ENCODE measurements around the gene CCNB1.
A peak's percentile ranks its signal among the peaks of the same experiment; 100 is the strongest.
"Not testable (repeated sequence)": the region's sequence is repeated elsewhere in the genome, so short reads cannot be mapped to it uniquely, and the experiment has no call there.

Gene CCNB1

GRCh38 chr5:69217548-69218526, 50.9 kb downstream of the CCNB1 start:
- peak overlapping the region; percentile 83 for H3K4me3 ChIP-seq (ENCODE audit: low read length)
- H3K9ac ChIP-seq (ENCODE audit: low read length) = peak overlapping the region; percentile 65

DNA sequence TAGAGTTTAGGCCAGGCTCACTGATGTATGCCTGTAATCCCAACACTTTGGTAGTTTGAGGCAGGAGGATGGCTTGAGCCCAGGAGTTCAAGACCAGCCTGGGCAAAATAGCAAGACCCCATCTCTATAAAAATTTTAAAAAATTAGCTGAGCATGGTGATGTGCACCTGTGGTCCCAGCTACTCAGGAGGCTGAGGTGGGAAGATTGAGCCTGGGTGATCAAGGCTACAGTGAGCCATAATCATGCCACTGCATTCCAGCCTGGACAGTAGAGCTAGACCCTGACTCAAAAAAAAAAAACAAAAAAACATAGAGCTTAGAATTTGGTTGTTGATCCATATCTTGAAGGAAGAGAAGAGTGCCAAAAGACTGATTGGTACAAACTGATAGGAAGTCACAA, 53.0 kb downstream of the CCNB1 start:
- H3K4me1 ChIP-seq (ENCODE audit: control insufficient read depth, low read depth, low read length) = no peaks in the 10 kb centered on the region

More at GRCh38 chr5:69217548-69218526, 50.9 kb downstream of the CCNB1 start:
- Histone ChIP-seq H3K27me3 (ENCODE audit: control insufficient read depth, insufficient read depth, low read length) (no peaks in the 10 kb centered on the region), H3K36me3 (ENCODE audit: control insufficient read depth, low read depth, low read length) (no peaks in the 10 kb centered on the region), H3K4me1 (ENCODE audit: control insufficient read depth, low read depth, low read length) (no peaks in the 10 kb centered on the region), H3K9me3 (ENCODE audit: control insufficient read depth, low read depth, low read length) (no peaks in the 10 kb centered on the region), H3K27ac (ENCODE audit: low read length) (peak overlapping the region; percentile 73)

DNA sequence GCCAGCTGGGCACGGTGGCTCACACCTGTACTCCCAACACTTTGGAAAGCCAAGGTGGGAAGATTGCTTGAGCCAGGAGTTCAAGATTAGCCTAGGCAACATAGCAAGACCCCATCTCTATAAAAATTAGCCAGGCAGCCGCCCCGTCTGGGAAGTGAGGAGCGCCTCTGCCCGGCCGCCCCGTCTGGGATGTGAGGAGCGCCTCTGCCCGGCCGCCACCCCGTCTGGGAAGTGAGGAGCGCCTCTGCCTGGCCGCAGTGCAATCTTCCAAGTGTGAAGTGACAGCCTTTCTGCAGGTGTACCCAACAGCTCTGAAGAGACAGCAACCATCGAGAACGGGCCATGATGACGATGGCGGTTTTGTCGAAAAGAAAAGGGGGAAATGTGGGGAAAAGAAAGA, 53.4 kb downstream of the CCNB1 start:
- H3K9me3 ChIP-seq (ENCODE audit: control insufficient read depth, low read depth, low read length); H3K27me3 ChIP-seq (ENCODE audit: control insufficient read depth, insufficient read depth, low read length); H3K4me1 ChIP-seq (ENCODE audit: control insufficient read depth, low read depth, low read length); H3K36me3 ChIP-seq (ENCODE audit: control insufficient read depth, low read depth, low read length); H3K27ac ChIP-seq (ENCODE audit: low read length); H3K4me3 ChIP-seq (ENCODE audit: low read length); H3K9ac ChIP-seq (ENCODE audit: low read length): not testable (repeated sequence)

More for the DNA sequence above, 53.0 kb downstream of the CCNB1 start:
- Histone ChIP-seq H3K9me3 (ENCODE audit: control insufficient read depth, low read depth, low read length) (no peaks in the 10 kb centered on the region), H3K27me3 (ENCODE audit: control insufficient read depth, insufficient read depth, low read length) (no peaks in the 10 kb centered on the region), H3K27ac (ENCODE audit: low read length) (no peak overlapping the region), H3K4me3 (ENCODE audit: low read length) (no peak overlapping the region), H3K36me3 (ENCODE audit: control insufficient read depth, low read depth, low read length) (no peaks in the 10 kb centered on the region), H3K9ac (ENCODE audit: low read length) (no peak overlapping the region)

GRCh38 chr5:69220833-69221232, 53.9 kb downstream of the CCNB1 start:
- not testable (repeated sequence) for H3K9ac ChIP-seq (ENCODE audit: low read length); H3K4me1 ChIP-seq (ENCODE audit: control insufficient read depth, low read depth, low read length); H3K27ac ChIP-seq (ENCODE audit: low read length); H3K36me3 ChIP-seq (ENCODE audit: control insufficient read depth, low read depth, low read length); H3K4me3 ChIP-seq (ENCODE audit: low read length); H3K9me3 ChIP-seq (ENCODE audit: control insufficient read depth, low read depth, low read length); H3K27me3 ChIP-seq (ENCODE audit: control insufficient read depth, insufficient read depth, low read length)

GRCh38 chr5:69224520-69224919, 57.6 kb downstream of the CCNB1 start:
- H3K9ac ChIP-seq (ENCODE audit: low read length) = no peak overlapping the region
- no peak overlapping the region for H3K4me3 ChIP-seq (ENCODE audit: low read length)
- no peaks in the 10 kb centered on the region for H3K4me1 ChIP-seq (ENCODE audit: control insufficient read depth, low read depth, low read length)
- peaks cover 18% of the 10 kb centered on the region for H3K36me3 ChIP-seq (ENCODE audit: control insufficient read depth, low read depth, low read length)
- H3K27ac ChIP-seq (ENCODE audit: low read length) = no peak overlapping the region
- H3K27me3 ChIP-seq (ENCODE audit: control insufficient read depth, insufficient read depth, low read length) = no peaks in the 10 kb centered on the region
- no peaks in the 10 kb centered on the region for H3K9me3 ChIP-seq (ENCODE audit: control insufficient read depth, low read depth, low read length)

DNA sequence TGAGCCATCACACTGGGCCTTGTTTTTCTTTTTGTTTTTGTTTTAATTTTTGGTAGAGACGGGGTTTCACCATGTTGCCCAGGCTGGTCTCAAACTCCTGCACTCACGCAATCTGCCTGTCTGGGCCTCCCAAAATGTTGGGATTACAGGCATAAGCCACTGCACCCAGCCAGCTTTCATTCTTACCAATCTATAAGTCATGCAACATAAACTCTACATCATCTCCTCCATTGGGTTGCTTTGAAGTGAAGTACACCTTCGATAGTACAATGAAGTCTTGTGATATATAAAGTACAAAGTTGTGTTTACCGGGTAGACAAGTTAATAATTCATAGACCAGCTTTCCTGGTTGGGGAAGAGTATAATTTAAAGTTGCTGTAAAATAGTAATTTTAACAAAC, 58.9 kb downstream of the CCNB1 start:
- no peak overlapping the region for H3K4me3 ChIP-seq (ENCODE audit: low read length)

More for the DNA sequence above, 58.9 kb downstream of the CCNB1 start:
- Histone ChIP-seq H3K9ac (ENCODE audit: low read length) (no peak overlapping the region), H3K27ac (ENCODE audit: low read length) (no peak overlapping the region), H3K36me3 (ENCODE audit: control insufficient read depth, low read depth, low read length) (peaks cover 24% of the 10 kb centered on the region), H3K27me3 (ENCODE audit: control insufficient read depth, insufficient read depth, low read length) (no peaks in the 10 kb centered on the region), H3K4me1 (ENCODE audit: control insufficient read depth, low read depth, low read length) (no peaks in the 10 kb centered on the region), H3K9me3 (ENCODE audit: control insufficient read depth, low read depth, low read length) (no peaks in the 10 kb centered on the region)

Measured in iPS-18a (cell line).